Astrocyte (in vitro differentiated cells and primary cell): ENCODE data around the gene FAM43B.

Experiments
- CTCF ChIP-seq: IDR thresholded peaks from 2 replicates; pipeline ENCODE4 v1.5.1; 2011; ENCODE audit warnings: low read depth, mild to moderate bottlenecking, inconsistent platforms, low read length, moderate library complexity; ENCODE audit not compliant: insufficient read depth
- EZH2 ChIP-seq: IDR thresholded peaks from 2 replicates; pipeline ENCODE4 v1.6.1; 2012; ENCODE audit warnings: mild to moderate bottlenecking, low read length, inconsistent platforms; ENCODE audit not compliant: insufficient read depth

- TF ChIP-seq EZH2 (no peak), CTCF (no peak)
Observed at GRCh38 chr1:20590306-20590777, 38.0 kb downstream of the FAM43B start.
